K562 (cell line): ENCODE data around the gene NLRP4. TPM values are rescaled to one million over a fixed set of nuclear protein-coding genes. Genes with fewer than 3 reads are reported as not detected.

ENCODE experiments used
- ATAC-seq: fragments of 200-7000 bp; cut with Tn5 transposase; 3 replicates; pipeline ENCODE4 v1.9.1; 2020; ENCODE audit warnings: moderate library complexity
- BruUV-seq: library from RNA; stranded (reverse); fragments of 400-500 nt; replicated peaks from 2 replicates; lab custom pipeline; 2021; lab: Mats Ljungman, UMichigan
- CTCF ChIA-PET: fragments of 300-600 bp; formaldehyde crosslinking; extraction: SDS; loops from one replicate; lab custom pipeline; 2021; ENCODE audit warnings: low intra/inter-chr PET ratio; lab: Yijun Ruan, JAX
- POLR2A ChIA-PET: fragments of 300-600, 350-650 bp; sonication (Branson Sonifier 250); formaldehyde crosslinking; extraction: SDS; loops from one replicate; lab custom pipeline; 2021; ENCODE audit warnings: antibody characterized with exemption, inconsistent platforms; lab: Yijun Ruan, JAX
- DNase-seq, 4 experiments: peaks; one replicate each; pipeline versions ENCODE4 v3.0.0 to v3.0.0-alpha.2; 2011 to 2018; ENCODE audit warnings: low spot score in 3 of 4, mixed read lengths in 3 of 4; ENCODE audit errors: extremely low read depth in 1 of 4
- FAIRE-seq: peaks from 2 replicates; lab custom pipeline; 2011; peaks lifted over from hg19 to GRCh38; lab: Jason Lieb, UNC
- H2AFZ ChIP-seq: 2 replicates; pipeline ENCODE4 v1.6.0; 2011; ENCODE audit warnings: low read depth, low read length, control low read depth, inconsistent platforms
- H3K27ac ChIP-seq: fragments of 200-600 bp; 3 replicates; pipeline ENCODE4 v1.8.0; 2011; ENCODE audit warnings: low read depth, mild to moderate bottlenecking, control low read depth, inconsistent platforms, low read length, moderate library complexity, mixed read lengths; ENCODE audit errors: extremely low read depth
- H3K27me3 ChIP-seq, 2 experiments: fragments of 300-600 bp in 1 of 2; 2 replicates in 1 of 2; 3 replicates in 1 of 2; pipeline versions ENCODE4 v1.6.0 to v1.8.0; 2011; ENCODE audit warnings: inconsistent platforms in 2 of 2, low read length in 2 of 2, mild to moderate bottlenecking in 1 of 2, mixed read lengths in 1 of 2, moderate library complexity in 1 of 2; ENCODE audit not compliant: control insufficient read depth in 2 of 2, insufficient read depth in 2 of 2
- H3K36me3 ChIP-seq: fragments of 300-600 bp; 3 replicates; pipeline ENCODE4 v1.8.0; 2011; ENCODE audit warnings: mild to moderate bottlenecking, low read length, inconsistent platforms; ENCODE audit not compliant: control insufficient read depth, insufficient read depth
- H3K4me1 ChIP-seq, 2 experiments: fragments of 200-600 bp in 1 of 2; replicated peaks in 1 of 2; 2 replicates in 1 of 2; 3 replicates in 1 of 2; pipeline versions ENCODE4 v1.5.1 to v1.8.0; 2011; ENCODE audit warnings: inconsistent platforms in 2 of 2, low read length in 2 of 2, mild to moderate bottlenecking in 1 of 2, mixed read lengths in 1 of 2, moderate library complexity in 1 of 2; ENCODE audit not compliant: control insufficient read depth in 2 of 2, insufficient read depth in 2 of 2
- H3K4me2 ChIP-seq: 2 replicates; pipeline ENCODE4 v1.6.1; 2011; ENCODE audit warnings: low read length, control low read depth, inconsistent platforms, mixed read lengths; ENCODE audit not compliant: insufficient read depth
- H3K4me3 ChIP-seq: fragments of 200-600 bp; sonication (generic), shearing (Covaris generic); 2 replicates; pipeline ENCODE4 v1.5.1; 2016; ENCODE audit warnings: control low read depth, inconsistent platforms
- H3K79me2 ChIP-seq: fragments of 200-600 bp; 3 replicates; pipeline ENCODE4 v1.8.0; 2011; ENCODE audit warnings: low read length, inconsistent platforms; ENCODE audit not compliant: control insufficient read depth, insufficient read depth
- H3K9ac ChIP-seq, 2 experiments: 2 replicates each; pipeline versions ENCODE4 v1.6.0 to v1.6.1; 2011; ENCODE audit warnings: low read depth in 2 of 2, low read length in 2 of 2, control low read depth in 1 of 2, inconsistent platforms in 1 of 2, mild to moderate bottlenecking in 1 of 2, mixed read lengths in 1 of 2; ENCODE audit not compliant: insufficient read depth in 1 of 2
- H3K9me1 ChIP-seq: one replicate; pipeline ENCODE4 v1.6.0; 2011; ENCODE audit warnings: inconsistent platforms, mild to moderate bottlenecking, low read length, moderate library complexity; ENCODE audit not compliant: control insufficient read depth, insufficient read depth
- H3K9me3 ChIP-seq: replicated peaks from 2 replicates; pipeline ENCODE4 v1.5.1; 2011; ENCODE audit warnings: low read depth, low read length, inconsistent platforms; ENCODE audit not compliant: control insufficient read depth, insufficient read depth
- H4K20me1 ChIP-seq: replicated peaks from 2 replicates; pipeline ENCODE4 v1.6.1; 2011; ENCODE audit warnings: low read length, inconsistent platforms, mixed read lengths; ENCODE audit not compliant: control insufficient read depth, insufficient read depth
- ATF7 ChIP-seq: fragments of 450-650 bp; IDR thresholded peaks from 2 replicates; pipeline ENCODE4 v1.7.1; 2014; ENCODE audit warnings: mild to moderate bottlenecking, moderate library complexity
- CBX5 ChIP-seq: IDR thresholded peaks from 2 replicates; pipeline ENCODE4 v1.6.1; 2014; ENCODE audit warnings: low read depth, borderline replicate concordance
- DACH1 ChIP-seq: fragments of 450-650 bp; IDR thresholded peaks from 2 replicates; pipeline ENCODE4 v1.6.1; 2018; ENCODE audit not compliant: partially characterized antibody
- HDAC2 ChIP-seq: fragments of 450-650 bp; IDR thresholded peaks from 2 replicates; pipeline ENCODE4 v1.6.1; 2016; ENCODE audit warnings: mild to moderate bottlenecking
- MEF2A ChIP-seq: IDR thresholded peaks from 2 replicates; pipeline ENCODE4 v1.6.1; 2011; ENCODE audit warnings: low read depth, mild to moderate bottlenecking, low read length, moderate library complexity; ENCODE audit not compliant: control insufficient read depth
- SMAD1 ChIP-seq: fragments of 150-350 bp; IDR thresholded peaks from 2 replicates; pipeline ENCODE4 v1.6.1; 2014; ENCODE audit warnings: low read length, low read depth; ENCODE audit not compliant: partially characterized antibody
- SMC3 ChIP-seq: conservative IDR thresholded peaks from 2 replicates; pipeline ENCODE4 v1.6.1; 2011; ENCODE audit warnings: low read depth, low read length, improper control_type of control experiment; ENCODE audit not compliant: insufficient read depth
- TAF1 ChIP-seq: IDR thresholded peaks from 2 replicates; pipeline ENCODE4 v1.6.1; 2011; ENCODE audit warnings: mild to moderate bottlenecking, low read length, moderate library complexity; ENCODE audit not compliant: insufficient read depth, control insufficient read depth, severe bottlenecking; ENCODE audit errors: extremely low read depth
- TEAD4 ChIP-seq, 2 experiments: sonication (generic) in 1 of 2; formaldehyde crosslinking in 1 of 2; IDR thresholded peaks; 2 replicates each; pipeline versions ENCODE4 v1.6.1 to v1.8.0; 2012 to 2022; ENCODE audit warnings: borderline replicate concordance in 1 of 2, inconsistent platforms in 1 of 2, low read length in 1 of 2, mild to moderate bottlenecking in 1 of 2, missing genetic modification reagents in 1 of 2
- ZFP1 ChIP-seq: fragments of 450-650 bp; formaldehyde crosslinking; IDR thresholded peaks from 2 replicates; pipeline ENCODE4 v1.4.0; 2020; ENCODE audit warnings: mild to moderate bottlenecking, mixed read lengths
- ZNF12 ChIP-seq: sonication (generic); formaldehyde crosslinking; IDR thresholded peaks from 2 replicates; pipeline ENCODE4 v1.4.0; 2020; ENCODE audit warnings: mild to moderate bottlenecking, missing genetic modification reagents
- ZNF431 ChIP-seq: sonication (generic); formaldehyde crosslinking; IDR thresholded peaks from 2 replicates; pipeline ENCODE4 v1.8.0; 2022; ENCODE audit warnings: mild to moderate bottlenecking, missing genetic modification reagents
- ZNF696 ChIP-seq: fragments of 250-450 bp; sonication (Bioruptor Pico); conservative IDR thresholded peaks from 2 replicates; pipeline ENCODE4 v1.4.0; 2020; ENCODE audit warnings: mild to moderate bottlenecking, moderate library complexity
- ZNF778 ChIP-seq: fragments of 450-650 bp; formaldehyde crosslinking; IDR thresholded peaks from 2 replicates; pipeline ENCODE4 v1.4.0; 2020; ENCODE audit warnings: mild to moderate bottlenecking, moderate library complexity
- ZNF830 ChIP-seq: fragments of 250-450 bp; sonication (Bioruptor Pico); IDR thresholded peaks from 2 replicates; pipeline ENCODE4 v1.5.0; 2021; ENCODE audit warnings: mild to moderate bottlenecking
- ZSCAN32 ChIP-seq: fragments of 450-650 bp; formaldehyde crosslinking; IDR thresholded peaks from 2 replicates; pipeline ENCODE4 v1.4.0; 2020; ENCODE audit warnings: mild to moderate bottlenecking, moderate library complexity
- WGBS: fragments of 100-300 bp; shearing (Covaris generic); methylation state at CpG from one replicate; pipeline ENCODE4 v1.1.6; 2016; ENCODE audit warnings: low coverage, mixed read lengths; ENCODE audit not compliant: insufficient coverage; ENCODE audit errors: missing lambda C conversion rate; 5-methylcytosine and 5-hydroxymethylcytosine counted together
- in situ Hi-C: fragments of 300-500 bp; cut with MboI; formaldehyde crosslinking; loops from 4 replicates; pipeline ENCODE4 v1.15.0; 2018; ENCODE audit warnings: inconsistent platforms, mixed read lengths
- intact Hi-C: fragments of 100-400 bp; cut with micrococcal nuclease; formaldehyde crosslinking; loops from 2 replicates; pipeline ENCODE4 v1.14.2; 2022
- polyA plus RNA-seq, 8 experiments: library from polyadenylated mRNA; depleted of rRNA in 4 of 8; stranded (reverse) in 5 of 8; unstranded in 3 of 8; fragments of >200 nt; fragmentation: Nextera tagmentation in 2 of 8; fragmentation: Illumina TruSeq in 1 of 8; extraction: Ambion mirVana in 2 of 8; extraction: Trizol in 1 of 8; gene quantifications; 2 replicates each; pipeline versions ENCODE4 v1.2.1 to v1.2.3, GENCODE V29; 2011 to 2014; ENCODE audit warnings: inconsistent platforms in 1 of 8, missing spikeins in 1 of 8
- total RNA-seq, 7 experiments: library from RNA; depleted of rRNA in 6 of 7; stranded (reverse); fragments of >200 nt in 6 of 7; fragmentation: Illumina TruSeq in 2 of 7; extraction: Trizol in 2 of 7; gene quantifications; 2 replicates each; pipeline versions ENCODE4 v1.2.1 to v1.2.3, GENCODE V29; 2011 to 2021; ENCODE audit warnings: low replicate concordance in 1 of 7
- TF ChIP-seq, protein P1 (sequence below): fragments of 450-650 bp; formaldehyde crosslinking; IDR thresholded peaks from 2 replicates; pipeline ENCODE4 v1.4.0; 2022; ENCODE audit warnings: mild to moderate bottlenecking, moderate library complexity

NLRP4 gene
- total and polyA plus RNA-seq, 9 of the 15 experiments (the other 6 are each of a cell fraction or from before 2014, with no cell fraction given): 0.03 to 0.14 (median 0.05) TPM; not detected in 3

DNA sequence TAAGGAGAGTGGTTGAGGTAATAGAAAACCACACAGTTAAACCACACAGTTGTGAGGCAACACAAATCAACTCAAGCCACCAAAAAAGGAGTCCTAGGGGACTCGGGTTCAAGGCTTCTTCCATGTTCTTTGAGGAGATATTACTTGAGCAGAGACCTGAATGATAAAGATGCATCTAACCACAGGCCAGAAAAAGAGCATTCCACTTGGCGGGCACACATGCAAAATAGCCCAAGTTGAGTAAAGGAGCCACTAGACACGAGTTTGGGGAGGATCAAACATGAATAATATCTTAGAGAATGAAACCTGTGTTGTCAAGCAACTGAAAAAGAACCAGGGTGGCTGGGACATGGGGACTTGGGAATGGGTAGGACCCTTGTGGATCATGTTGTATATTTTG, 30.2 kb downstream of the NLRP4 start:
- intact Hi-C loops: no loop called here
- Histone ChIP-seq H4K20me1 (no peaks in the 10 kb centered on the region), H3K4me2 (no peak overlapping the region), H3K27me3 (peaks cover 0 to 27% of the 10 kb centered on the region in 2 experiments; a peak in 3 of 5 replicates), H3K9me1 (no peaks in the 10 kb centered on the region), H3K9me3 (no peaks in the 10 kb centered on the region), H2AFZ (no peak overlapping the region), H3K9ac (no peak overlapping the region), H3K4me3 (no peak overlapping the region), H3K36me3 (no peaks in the 10 kb centered on the region), H3K79me2 (no peaks in the 10 kb centered on the region), H3K4me1 (no peaks in the 10 kb centered on the region), H3K27ac (no peak overlapping the region)
- BruUV-seq: no TSS peak
- 0% methylated on average over 3 of the region's 3 CpGs for WGBS
- DNase-seq: no peak
- in situ Hi-C loops: no loop called here
- TF ChIP-seq TEAD4 (IDR thresholded peaks at IDR 0.05; ENCODE audit: low read length) (no peak), TEAD4 (CRISPR knock-in tag; IDR thresholded peaks at IDR 0.05; ENCODE audit: borderline replicate concordance) (no peak), MEF2A (no peak), CBX5 (no peak), ZFP1 (CRISPR knock-in tag) (no peak), ZNF778 (no peak), ZNF696 (CRISPR knock-in tag) (no peak), ZNF830 (CRISPR knock-in tag) (no peak), ZSCAN32 (no peak), ATF7 (no peak), ZNF431 (CRISPR knock-in tag) (no peak), HDAC2 (no peak), SMC3 (no peak), DACH1 (no peak), SMAD1 (no peak), ZNF12 (CRISPR knock-in tag) (no peak), TAF1 (no peak)
- TF ChIP-seq, protein P1, sequence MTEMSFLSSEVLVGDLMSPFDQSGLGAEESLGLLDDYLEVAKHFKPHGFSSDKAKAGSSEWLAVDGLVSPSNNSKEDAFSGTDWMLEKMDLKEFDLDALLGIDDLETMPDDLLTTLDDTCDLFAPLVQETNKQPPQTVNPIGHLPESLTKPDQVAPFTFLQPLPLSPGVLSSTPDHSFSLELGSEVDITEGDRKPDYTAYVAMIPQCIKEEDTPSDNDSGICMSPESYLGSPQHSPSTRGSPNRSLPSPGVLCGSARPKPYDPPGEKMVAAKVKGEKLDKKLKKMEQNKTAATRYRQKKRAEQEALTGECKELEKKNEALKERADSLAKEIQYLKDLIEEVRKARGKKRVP (CRISPR knock-in tag): no peak
- CTCF ChIA-PET: no interaction called here
- POLR2A ChIA-PET: no interaction called here
- no peak for FAIRE-seq
- ATAC-seq: no peak
